Stomach (tissue), 4 donors: ENCODE measurements around the gene CFAP74.

Source experiments
- POLR2A ChIP-seq, 4 donors: fragments of 450-650 bp; IDR thresholded peaks; one replicate each; pipeline ENCODE4 v1.6.1; 2016; ENCODE audit warnings: antibody characterized with exemption in 4 of 4, control low read depth in 2 of 4, mild to moderate bottlenecking in 1 of 4, moderate library complexity in 1 of 4
- POLR2AphosphoS5 ChIP-seq, 3 donors: sonication (generic); formaldehyde crosslinking; IDR thresholded peaks; one replicate each; pipeline ENCODE4 v1.6.1; 2016; ENCODE audit warnings: antibody characterized with exemption in 3 of 3
- TF ChIP-seq, protein P1 (sequence below), 7 experiments: fragments of 450-650 bp in 4 of 7; fragments of 200-600 bp in 3 of 7; sonication (generic) in 3 of 7; IDR thresholded peaks; one replicate each; pipeline ENCODE4 v1.5.1; 2016 to 2019; ENCODE audit warnings: antibody characterized with exemption in 7 of 7, control low read depth in 2 of 7, mild to moderate bottlenecking in 1 of 7

GRCh38 chr1:1876335-1876930 lies 127.2 kb downstream of the CFAP74 start:
- TF ChIP-seq, protein P1, sequence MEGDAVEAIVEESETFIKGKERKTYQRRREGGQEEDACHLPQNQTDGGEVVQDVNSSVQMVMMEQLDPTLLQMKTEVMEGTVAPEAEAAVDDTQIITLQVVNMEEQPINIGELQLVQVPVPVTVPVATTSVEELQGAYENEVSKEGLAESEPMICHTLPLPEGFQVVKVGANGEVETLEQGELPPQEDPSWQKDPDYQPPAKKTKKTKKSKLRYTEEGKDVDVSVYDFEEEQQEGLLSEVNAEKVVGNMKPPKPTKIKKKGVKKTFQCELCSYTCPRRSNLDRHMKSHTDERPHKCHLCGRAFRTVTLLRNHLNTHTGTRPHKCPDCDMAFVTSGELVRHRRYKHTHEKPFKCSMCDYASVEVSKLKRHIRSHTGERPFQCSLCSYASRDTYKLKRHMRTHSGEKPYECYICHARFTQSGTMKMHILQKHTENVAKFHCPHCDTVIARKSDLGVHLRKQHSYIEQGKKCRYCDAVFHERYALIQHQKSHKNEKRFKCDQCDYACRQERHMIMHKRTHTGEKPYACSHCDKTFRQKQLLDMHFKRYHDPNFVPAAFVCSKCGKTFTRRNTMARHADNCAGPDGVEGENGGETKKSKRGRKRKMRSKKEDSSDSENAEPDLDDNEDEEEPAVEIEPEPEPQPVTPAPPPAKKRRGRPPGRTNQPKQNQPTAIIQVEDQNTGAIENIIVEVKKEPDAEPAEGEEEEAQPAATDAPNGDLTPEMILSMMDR (IDR thresholded peaks at IDR 0.05) = no peak
- TF ChIP-seq POLR2A (IDR thresholded peaks at IDR 0.05) (no peak), POLR2AphosphoS5 (IDR thresholded peaks at IDR 0.05) (no peak)
